GM18520 (cell line): ENCODE measurements around the gene FAM228A.
"Not testable (repeated sequence)": the region's sequence is repeated elsewhere in the genome, so short reads cannot be mapped to it uniquely, and the experiment has no call there.

Experiments used
- ATAC-seq: cut with Tn5 transposase; IDR thresholded peaks from one replicate; pipeline ENCODE4 v1.9.1; 2021; ENCODE audit not compliant: unreplicated experiment

Gene FAM228A

DNA sequence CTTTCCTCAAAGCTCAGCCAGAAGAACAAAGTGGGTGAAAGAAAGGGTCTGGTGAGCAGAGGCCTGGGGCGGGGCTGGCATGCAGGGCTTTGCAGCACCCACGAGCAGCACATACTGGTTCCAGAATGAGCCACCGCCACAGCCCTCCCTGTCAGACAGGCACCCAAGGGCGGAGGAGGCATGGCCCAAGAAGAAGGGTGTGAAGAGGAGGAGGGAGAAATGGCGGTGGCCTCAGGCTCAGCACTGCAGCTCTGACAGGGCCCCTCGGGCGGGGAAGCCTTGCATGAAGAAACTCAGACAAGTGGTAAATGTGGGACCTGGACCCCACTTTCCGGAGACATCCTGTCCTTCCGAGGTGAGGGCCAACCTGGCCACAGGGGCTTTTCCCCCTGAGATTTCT, 15.7 kb downstream of the FAM228A start:
- no peak for ATAC-seq

DNA sequence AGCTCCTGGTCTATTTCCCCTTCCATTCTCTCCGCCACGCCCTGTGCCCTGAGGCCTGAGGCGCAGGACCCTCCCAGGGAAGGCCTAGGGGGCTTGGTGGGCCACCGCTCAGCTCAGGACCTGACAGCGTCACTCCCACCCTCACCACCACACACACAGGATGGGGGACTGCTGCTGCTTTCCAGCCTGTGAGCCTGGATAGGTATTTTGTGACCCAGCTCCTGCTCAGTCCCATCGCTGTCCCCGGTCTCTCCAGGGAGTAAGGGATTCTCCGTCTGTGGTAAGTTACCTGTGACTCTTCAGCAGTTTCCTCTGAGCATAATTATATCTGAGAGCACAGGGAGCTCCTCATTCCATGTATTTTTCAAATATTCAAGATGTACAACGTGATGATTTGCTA, 16.3 kb downstream of the FAM228A start:
- no peak for ATAC-seq

DNA sequence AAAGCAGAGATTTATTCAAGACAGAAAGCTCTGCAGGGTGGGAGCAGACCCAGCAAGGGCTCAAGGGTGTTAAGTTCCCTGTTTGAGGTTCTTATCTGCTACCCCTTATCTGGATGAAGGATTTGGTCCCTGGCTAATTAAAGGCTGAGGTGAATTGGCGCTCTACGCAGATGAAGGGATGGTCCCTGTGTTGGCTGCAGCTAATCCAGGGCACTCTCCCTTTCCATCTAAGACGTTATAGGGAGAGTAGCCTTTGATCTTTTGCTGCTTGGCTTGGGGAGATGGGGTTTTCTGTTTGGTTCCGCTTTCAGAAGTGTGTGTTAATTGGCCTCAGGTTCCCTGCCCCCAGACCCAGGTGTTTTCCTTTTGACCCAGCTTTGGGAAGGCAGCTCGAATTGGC, 17.0 kb downstream of the FAM228A start:
- ATAC-seq = no peak

- ATAC-seq = not testable (repeated sequence)
Measured at GRCh38 chr2:24197213-24197612, 22.4 kb downstream of the FAM228A start.

- no peak for ATAC-seq
Measured at GRCh38 chr2:24199968-24200590, 25.2 kb downstream of the FAM228A start.

GRCh38 chr2:24200799-24201198, 25.9 kb downstream of the FAM228A start:
- no peak for ATAC-seq

DNA sequence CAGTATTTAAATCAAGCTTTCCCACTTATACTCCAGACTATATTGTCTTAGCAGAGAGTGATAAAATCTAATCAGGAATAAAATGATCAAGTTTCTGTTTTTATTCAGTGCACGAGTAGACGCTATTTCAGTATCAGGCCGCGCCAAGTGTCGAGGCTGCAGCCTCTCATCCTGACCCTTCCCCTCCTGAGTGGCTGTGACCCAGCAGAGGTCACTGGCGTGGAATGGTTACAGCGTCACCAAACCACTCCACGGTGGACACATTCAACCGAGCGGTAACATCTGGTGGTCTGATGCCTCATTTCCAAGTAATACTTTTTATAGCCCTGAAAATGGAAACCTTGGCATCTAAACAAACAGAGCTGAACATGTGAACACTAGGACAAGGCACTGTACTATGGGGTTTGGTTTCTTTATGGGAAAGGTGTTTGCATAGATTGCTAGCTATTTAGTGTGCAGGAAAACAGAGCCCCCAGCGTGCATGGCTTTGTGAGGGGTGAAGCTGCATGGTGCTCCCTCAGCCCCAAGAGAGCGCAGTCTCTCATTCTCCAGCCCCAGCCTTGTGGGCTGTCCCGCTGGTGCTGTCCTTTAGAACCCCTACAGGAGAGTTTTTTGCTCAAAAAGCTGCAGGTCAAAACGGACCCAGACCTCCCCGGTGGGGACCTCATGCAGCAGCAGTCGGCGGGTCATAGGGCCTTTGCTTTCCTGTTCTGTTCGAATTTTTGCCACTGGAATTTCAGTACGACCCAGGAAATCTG, 28.4 kb downstream of the FAM228A start:
- ATAC-seq = no peak

DNA sequence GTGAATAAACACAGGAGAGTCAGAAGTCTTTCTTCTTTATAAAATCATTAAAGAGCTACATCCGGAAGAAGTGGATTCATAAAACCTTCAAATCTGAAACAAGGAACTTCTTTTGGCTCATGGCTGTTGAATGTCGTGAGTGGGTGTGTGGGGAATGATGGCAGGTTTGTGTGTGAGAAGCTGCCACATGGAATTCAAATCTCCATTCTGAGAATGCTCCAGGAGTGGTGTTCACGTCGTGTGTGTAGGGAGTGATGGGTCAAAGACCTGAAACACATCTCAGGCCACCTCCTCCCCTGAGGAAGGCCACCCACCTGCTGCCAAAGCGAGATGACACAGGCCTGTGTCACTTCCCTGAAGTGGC, 28.9 kb downstream of the FAM228A start:
- ATAC-seq = no peak

- ATAC-seq = no peak
Measured at GRCh38 chr2:24204505-24204904, 29.7 kb downstream of the FAM228A start.

DNA sequence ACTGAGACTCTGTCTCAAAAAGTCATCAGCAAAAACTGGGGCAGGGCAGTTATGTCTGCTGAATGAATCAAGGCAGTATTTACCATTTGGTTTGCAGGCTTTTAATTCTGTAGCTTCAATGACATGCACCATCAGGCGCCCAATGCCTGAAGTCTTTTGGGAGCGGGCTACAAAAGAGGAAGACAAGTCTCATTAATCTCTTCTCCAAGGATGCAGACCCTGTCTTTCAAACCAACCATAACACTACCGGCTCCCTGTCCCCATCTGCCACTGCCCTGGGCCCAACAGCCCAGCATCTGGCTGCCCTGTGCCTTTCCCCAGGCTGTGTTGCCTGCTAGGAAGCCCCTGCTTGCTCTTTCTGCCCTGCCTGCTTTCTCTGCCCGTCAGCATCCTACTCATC, 30.3 kb downstream of the FAM228A start:
- ATAC-seq = no peak

DNA sequence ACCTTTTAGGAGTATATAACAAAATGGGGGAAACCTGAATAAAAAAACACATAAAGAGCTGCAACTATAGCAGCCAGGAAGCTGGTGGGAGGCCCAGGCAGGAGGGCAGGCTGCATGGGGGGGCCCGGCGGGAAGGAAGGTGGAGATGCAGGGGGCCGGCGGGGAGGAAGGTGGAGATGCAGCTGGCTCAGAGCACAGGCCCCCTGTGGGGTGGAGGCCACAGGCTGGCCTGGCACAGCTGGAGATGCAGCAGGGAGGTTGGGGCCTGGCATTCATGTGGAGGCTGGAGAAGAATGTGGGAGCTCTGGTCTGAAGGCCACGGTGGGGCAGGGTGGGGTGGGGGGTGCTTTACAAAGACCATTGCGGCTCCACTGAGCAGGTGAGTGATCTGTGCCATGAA, 31.4 kb downstream of the FAM228A start:
- ATAC-seq = no peak

GRCh38 chr2:24206714-24207113, 31.9 kb downstream of the FAM228A start:
- no peak for ATAC-seq

DNA sequence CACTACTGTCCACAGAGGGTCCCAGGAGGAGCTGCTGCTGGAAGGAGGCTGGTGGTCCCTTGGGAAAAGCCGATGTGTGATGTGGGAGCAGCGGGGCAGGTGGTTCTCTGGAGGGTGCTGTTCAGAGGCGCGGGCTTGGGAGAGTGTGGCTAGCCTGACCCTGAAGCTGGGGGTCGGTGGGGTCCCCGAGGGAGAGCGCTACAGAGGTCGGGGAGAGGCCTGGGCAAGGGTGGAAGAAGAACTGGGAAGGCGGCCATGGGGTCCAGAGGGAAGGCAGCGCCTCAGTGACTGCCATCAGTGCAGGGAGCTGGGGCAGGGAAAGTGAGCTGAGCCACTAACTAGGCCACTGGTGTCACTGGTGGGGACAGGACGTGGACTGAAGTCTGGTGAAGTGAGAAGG, 32.5 kb downstream of the FAM228A start:
- ATAC-seq = no peak

GRCh38 chr2:24208490-24208889, 33.6 kb downstream of the FAM228A start:
- no peak for ATAC-seq

DNA sequence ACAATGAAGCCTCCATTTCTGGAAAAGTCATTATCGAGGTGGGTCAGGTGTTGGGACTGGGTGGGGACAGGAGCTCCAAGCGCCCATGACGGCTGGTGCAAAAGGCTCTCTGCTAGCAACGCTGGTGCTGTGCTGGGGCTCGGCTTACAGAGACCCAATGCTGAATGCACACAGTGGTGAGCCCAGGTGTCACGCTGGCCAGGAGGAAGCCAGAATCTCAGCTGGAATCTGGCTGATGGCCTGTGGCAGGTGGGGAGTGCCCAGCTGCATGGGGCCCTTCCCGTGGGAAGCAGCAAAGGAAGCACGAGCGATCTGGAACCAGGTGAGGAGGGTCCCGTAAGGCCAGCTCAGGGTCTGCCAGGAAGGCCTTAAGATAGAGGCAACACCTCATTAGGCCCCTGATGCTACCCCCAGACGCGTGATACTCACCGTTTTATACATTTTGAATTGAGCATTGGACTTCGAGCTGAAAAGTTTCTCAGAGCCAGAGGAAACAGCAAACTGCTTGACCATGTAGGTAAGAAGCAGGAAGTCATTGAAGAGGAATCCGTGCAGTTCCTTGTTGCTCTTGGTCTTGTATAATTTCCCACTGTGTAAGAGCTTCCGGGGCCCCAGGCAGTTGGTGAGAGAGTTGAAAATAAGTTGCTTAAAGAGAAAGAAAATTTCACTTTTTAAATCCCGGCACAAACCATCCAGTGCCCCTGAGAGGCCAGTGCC, 34.7 kb downstream of the FAM228A start:
- no peak for ATAC-seq

DNA sequence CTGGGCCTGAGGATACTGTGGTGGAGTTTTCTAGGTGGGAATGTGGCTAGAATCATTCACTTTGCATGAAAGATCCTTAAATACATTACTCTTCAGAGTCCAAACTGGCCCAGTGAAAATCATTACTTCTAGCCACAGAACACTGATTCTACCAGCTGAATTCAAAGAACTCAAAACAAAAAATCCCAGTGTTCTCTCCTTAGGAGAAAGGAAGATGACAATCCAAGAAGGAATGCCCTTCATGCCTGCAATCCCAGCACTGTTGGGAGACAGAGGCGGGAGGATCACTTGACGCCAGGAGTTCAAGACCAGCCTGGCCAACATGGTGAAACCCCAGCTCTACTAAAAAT, 35.2 kb downstream of the FAM228A start:
- ATAC-seq = no peak

- no peak for ATAC-seq
Measured at GRCh38 chr2:24210723-24211122, 35.9 kb downstream of the FAM228A start.

GRCh38 chr2:24211408-24211807, 36.6 kb downstream of the FAM228A start:
- no peak for ATAC-seq

DNA sequence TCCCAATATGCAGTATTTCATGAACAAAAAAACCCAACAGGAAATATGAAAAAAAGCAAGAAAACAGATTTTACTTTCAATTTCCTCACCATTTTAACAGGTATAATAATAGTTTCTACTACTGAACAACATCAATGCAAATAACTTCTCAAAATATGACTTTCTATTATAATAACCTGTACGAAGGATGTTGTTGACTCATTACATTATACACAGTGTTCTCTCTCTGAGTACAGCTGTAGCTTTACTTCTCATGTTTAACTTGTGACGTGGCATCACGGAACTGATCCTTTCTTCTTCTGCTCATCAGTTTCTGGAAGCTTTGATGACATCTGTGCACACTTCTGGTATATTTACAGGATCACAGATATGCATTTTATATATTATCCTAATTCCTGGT, 40.0 kb downstream of the FAM228A start:
- peak; percentile 96 for ATAC-seq

DNA sequence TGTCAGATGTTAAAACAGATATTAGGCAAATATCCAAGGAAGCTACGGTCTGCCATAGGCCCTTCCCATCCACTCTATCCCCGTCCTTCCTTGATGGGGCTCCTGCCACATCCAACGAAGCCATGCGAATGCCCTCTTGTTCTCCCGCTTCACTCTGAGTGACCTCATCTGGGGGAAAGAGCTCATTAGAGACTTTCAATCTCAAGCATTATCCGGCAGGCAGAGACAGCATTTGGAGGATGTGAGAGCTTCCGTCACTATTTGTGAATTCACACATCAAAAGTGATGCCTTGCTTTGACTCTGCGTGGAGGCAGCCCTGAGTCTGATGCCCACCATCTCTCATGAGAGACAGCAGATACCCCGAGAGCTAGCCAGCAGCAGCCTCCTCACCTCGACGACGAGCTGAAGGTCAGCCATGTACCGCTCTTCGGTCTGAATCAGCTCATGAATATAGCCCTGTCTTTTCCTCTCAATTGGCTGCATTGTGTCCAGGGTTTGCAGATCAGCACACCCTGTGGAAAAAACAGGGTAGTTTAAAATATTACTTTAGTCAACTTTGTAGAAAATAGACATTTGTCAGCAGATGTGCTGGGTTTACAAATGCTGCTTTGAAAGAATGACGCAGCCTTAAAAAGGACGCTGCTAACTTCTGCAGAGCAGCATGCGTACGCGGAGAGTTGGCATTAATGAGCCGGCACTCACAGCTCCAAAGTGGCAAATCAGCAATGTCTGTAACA, 45.9 kb downstream of the FAM228A start:
- ATAC-seq = no peak

DNA sequence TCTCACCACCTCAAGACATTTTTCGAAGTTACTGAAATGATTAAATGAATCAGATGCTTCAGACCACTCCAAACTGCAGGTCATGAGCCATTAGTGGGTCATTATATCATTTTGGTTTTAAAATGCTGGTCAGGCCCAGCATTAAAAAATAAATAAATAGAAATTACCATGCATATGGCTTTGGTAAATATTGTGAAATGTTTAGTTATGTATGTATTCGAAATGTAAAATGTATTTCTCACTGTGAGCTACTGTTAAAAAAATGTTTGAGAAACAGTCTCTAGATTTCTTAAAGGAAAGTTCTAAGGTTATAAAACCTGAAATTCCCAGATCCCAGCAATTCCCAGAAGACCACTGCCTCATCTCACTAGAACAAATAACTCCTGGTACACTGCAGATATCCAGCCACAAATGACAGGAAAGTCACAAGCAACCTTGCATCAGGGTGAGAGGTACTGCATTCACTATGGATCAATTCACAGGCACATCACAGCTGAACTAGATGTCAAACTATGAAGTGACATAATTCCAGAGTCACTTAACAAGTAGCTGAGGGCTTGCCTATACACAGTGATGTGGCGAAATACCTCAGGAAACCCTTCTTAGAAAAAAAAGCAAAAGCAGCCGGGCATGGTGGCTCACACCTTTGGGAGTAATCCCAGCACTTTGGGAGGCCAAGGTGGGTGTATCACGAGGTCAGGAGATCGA, 46.6 kb downstream of the FAM228A start:
- ATAC-seq = no peak
